NK-92 treated with Interleukin-12 subunit alpha and Interleukin-12 subunit beta, amount 100 ng/mL, for 24 hours (cell line): Measurements from ENCODE around the gene MVB12B.

ENCODE experiments used
- DNase-seq: peaks from one replicate; lab custom pipeline; 2025; lab: John Stamatoyannopoulos, UW

MVB12B gene

DNA sequence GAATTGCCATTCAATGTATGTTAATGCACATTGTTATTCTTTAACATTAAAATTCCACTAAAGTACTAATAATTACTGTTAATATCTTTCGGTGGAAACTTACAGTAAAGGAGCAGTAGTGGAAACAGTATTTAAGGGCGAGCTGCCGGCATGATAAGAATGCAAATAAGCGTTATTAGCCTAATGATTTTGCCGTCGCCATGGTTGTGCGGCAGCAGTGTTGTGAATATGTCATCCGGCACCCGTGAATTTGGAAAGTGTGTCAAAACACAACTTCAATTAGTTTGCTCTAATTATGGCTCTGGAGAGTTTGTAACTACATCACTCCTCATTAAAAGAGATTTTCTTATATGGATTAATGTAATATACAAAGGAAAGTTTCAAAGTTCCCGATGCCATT is 81.4 kb downstream of the MVB12B start:
- no peak for DNase-seq

DNA sequence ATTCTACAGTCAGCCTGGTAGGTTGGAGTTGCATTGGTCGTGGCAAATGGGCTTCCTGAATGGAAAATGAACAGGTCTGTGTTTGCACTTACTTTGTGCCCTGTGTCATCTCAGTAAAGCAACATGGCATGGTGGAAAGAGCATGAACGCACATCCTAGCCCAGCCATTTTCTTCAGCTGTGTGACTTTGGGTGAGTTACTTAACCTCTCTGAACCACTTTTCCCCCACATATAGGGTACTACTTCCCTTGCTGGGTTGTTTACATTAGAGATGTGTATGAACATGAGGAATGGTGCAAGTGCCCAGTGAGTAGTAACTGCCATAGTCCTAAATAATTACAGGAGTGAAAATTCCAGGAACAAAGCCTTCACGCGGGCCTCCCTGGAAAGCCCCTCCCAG is 83.6 kb downstream of the MVB12B start:
- DNase-seq, result no peak

DNA sequence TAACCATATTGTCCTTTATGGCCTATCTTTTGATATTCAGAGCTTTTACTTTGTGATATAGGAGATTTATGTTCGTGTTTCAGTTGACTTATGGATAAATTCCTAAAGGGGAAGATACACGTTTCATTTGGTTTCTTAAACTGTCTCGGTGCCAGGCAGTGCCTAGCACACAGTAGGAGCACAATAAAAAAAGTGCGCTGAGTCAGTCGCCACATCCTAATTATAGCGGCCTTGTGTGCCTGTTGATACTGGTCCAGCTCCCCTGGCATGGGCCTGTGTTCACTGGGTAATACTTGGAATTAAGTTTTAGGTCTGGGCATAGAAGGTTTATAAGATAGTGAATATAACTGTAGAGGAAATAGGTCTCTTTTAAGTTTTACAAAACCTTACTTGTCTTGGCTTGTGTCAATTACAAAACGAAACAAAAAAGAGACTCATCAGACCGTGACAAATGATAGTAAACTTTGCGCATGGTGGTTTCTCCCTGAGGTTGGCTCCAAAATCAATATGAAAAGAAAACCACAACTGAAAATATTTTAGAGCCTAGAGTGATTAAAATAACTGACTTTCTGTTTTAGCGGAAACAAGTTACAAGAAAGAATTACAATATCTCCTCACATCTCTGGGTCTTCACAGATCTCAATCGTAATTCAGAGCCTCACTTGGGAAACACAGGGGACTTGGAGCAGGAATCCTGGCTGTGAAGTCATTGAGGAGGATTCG is 84.8 kb downstream of the MVB12B start:
- no peak for DNase-seq

- no peak for DNase-seq
Measured at GRCh38 chr9:126411948-126412284, 85.3 kb downstream of the MVB12B start.

DNA sequence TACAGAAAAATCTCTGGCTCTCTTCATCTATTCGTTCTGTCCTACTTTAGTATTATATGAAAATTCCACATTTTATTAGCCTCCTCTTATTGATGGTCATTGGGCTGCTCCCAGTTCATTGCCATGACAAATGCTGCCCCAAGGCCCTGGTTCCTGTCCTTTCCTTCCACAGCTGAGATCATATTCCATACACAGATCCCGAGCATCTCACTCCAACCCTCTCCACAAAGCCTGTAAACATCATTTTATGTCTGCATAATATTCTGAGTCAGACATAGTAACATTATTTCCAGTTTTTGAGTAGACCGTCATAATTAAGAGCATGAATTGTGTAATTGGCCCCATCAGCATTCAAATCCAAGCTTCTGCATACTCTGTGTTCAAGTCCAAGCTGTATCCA is 86.3 kb downstream of the MVB12B start:
- DNase-seq, result no peak

DNA sequence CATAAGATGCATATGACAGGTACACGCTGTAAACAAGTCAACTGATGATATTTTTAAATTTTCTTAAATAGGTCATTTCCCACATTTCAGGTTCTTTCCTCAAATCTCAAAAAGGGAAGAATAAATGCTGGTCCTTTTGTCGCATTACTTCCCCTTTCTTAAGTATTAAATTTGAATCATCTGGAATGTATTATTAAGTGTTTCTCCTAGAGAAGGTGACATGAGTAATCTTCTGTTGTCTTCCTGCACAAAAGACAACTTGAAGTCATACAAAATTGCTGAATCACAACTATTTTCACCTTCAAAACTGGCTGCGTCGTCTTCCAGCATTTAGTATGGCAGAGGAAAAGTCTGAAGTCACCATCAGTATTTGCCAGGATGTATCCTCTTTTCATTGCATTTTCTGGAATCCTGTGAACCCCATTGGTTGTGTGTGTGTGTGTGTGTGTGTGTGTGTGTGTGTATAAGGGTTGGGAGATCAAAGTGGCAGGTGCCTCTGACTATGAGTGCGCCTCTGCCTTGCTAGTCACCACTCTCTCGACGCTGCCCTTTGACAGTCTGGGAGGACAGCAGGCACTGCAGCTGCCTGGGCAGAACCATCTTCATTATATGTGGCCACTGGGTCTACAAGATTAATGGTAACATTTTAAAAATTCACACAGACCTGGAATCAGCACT is 86.9 kb downstream of the MVB12B start:
- DNase-seq, result no peak

DNA sequence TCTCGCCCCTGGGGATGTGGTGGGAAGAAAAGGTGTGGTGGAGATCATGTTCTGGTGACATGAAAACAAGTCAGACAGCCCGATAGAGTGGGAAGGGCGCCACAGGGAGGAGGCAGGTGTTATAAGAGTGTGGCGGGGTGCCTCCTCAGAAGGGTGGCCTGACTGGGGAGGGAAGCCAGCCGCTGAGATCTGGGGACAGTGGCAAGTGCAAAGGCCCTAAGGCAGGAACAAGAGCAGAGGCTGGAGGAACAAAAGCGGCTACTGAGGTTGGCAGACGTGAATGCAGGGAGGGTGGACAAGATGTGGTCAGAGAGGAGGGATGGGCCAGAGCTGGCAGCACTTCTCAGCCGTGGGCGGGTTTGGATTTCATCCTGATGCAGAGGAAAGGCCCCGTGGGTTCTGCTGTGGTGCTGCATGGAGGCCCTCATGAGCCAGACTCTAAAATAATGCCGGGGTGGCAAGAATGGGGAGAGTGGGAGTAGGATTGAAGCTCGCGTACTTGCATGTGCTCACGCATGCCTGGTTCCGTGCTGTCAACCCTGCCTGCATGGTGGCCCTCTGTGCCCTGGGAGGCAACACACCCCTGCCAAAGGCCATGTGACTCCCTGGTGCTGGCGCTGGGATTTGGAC is 89.2 kb downstream of the MVB12B start:
- no peak for DNase-seq

- no peak for DNase-seq
Measured at GRCh38 chr9:126417043-126417442, 90.4 kb downstream of the MVB12B start.

GRCh38 chr9:126417684-126418083 is 91.1 kb downstream of the MVB12B start:
- DNase-seq, result no peak

DNA sequence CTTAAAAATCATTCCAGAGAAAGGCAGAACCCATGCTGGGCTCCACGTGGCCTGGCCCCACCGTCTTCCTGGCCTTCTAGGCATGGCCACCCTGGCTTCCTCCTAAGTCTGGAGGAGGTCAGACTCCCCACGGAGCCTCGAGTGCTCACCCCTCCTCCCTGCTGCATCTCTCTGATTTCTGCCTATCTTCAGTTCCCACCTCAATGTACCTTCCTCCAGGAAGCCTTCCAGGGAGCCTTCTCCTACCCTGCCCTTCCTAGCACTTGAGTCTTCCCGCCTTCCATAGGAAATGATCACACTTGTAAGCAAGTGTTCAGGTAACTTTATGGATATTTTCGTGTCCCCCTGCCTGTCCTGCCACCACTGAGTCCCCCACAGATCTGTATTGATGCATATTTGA is 92.0 kb downstream of the MVB12B start:
- DNase-seq, result no peak

DNA sequence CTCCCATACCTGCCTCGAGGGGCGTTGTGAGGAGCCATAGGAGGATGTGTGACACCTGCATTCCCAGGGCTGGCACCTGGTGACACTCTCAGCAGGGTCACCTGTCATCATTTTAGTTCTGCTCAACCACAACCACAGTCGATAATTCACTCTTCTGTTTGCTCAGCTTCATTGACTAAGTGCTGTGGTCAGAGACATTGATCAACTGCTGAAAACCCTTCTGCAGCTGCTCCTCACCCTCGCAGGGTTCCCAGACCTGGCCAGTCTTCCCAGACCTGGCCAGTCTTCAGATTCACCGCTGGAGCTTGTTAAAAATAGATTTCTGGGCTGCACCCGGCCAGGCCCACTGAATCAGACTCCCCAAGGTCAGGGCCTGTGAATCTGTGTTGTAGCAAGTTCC is 92.8 kb downstream of the MVB12B start:
- no peak for DNase-seq

- no peak for DNase-seq
Measured at GRCh38 chr9:126420135-126420534, 93.5 kb downstream of the MVB12B start.

- no peak for DNase-seq
Measured at GRCh38 chr9:126420643-126421564, 94.3 kb downstream of the MVB12B start.

- DNase-seq, result no peak
Measured at GRCh38 chr9:126421567-126422428, 95.2 kb downstream of the MVB12B start.

DNA sequence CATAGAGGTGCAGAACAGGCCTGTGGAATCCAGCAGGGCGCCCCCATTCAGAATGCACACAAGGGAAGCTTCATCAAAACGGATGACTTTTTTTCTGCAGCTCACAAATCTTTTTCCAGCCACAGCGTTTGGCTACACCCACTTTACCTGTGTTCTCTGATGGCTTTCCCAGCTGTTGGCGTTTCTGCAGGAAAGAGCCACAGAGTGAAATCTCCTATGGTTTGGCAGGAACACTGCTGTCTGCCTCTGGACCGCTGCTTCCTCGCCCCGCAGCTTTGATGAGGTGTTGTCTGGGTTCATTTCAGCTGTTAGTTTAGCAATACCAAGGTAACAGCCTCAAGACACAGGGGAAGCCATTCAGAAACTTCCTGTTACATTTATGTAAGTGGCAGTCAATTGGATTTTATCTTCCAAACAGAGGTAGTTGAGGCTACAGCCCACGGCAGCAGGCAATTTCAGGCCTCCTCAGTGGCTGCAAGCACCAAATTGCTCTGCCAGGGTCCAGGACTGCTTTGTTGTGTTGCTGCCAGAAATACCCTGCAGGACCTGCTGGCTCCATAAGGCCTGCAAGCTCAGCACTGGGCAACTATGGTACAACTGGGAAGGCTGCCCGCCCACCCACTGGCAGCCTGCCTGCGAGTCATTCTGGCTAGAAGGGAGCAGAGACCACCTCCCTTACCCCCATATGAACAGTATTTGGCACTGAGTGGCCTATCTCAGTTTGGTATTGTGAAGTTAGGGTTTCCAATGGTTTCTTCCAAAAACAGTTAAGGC is 96.7 kb downstream of the MVB12B start:
- no peak for DNase-seq

- DNase-seq, result no peak
Measured at GRCh38 chr9:126423916-126424185, 97.2 kb downstream of the MVB12B start.

- no peak for DNase-seq
Measured at GRCh38 chr9:126424511-126424910, 97.9 kb downstream of the MVB12B start.

GRCh38 chr9:126428534-126429175 is 102.0 kb downstream of the MVB12B start:
- DNase-seq, result no peak

DNA sequence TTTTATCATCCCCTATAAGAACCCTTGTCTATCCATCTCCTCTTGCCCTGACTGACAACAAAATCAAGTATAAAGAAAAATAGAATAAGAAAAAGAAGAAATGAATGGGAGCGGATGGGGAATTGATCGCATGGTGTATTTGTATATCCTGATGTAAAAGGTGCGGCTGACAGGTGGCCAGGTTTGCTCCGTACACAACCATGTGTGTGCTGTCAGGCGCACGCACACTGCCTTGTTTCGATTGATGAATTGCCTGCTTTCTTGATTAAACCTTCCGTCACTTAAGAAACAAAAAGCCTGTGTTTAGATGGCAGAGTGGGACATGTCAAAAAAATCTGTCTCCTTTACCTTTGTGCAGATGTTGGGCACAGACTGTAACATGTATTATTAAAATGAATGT is 102.6 kb downstream of the MVB12B start:
- DNase-seq, result no peak

DNA sequence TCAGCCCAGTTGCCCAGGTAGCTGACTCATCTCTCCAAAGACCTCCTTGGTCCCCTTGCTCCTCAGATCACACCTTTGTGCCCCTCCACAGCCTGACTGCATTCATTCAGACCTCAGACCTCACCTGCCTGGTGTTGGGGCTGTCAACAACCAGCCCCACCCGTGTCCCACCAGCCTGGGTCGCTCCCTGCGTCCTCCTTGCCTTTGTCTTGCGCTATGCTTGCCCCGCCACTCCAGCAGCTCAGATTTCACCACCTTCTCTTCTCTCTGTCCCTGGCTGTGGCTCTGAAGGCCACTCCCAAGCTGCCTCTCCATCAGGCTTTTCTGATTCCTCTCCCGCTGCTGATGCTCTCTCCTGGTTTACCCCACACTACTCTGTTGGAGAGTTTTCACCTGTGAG is 103.5 kb downstream of the MVB12B start:
- no peak for DNase-seq
